Left renal cortex interstitium (tissue), 4 donors: Measurements from ENCODE around the gene RNF114. TPM values are rescaled to one million over a fixed set of nuclear protein-coding genes. Genes with fewer than 3 reads are reported as not detected.

Experiments used
- polyA plus RNA-seq, 4 donors: library from polyadenylated mRNA; unstranded; fragments of 120-200 nt; gene quantifications; one replicate each; pipeline ENCODE4 v1.2.1, GENCODE V29; 2013; ENCODE audit not compliant: insufficient read length in 4 of 4

RNF114 gene
- polyA plus RNA-seq, 4 donors = 61.8 to 82.3 (median 73.8) TPM

Other genes starting within 250 kb of the RNF114 start
- 10 to 100 TPM; 43.9 to 49.4 (median 47.7) TPM for gene B4GALT5, start 222.5 kb upstream of the RNF114 start, polyA plus RNA-seq
- 10 to 100 TPM in 2 of 4 donors, 1 to 10 TPM in 2; 7.5 to 12.0 (median 9.8) TPM for gene SLC9A8, start 123.6 kb upstream of the RNF114 start, polyA plus RNA-seq
- 10 to 100 TPM in 2 of 4 donors, 1 to 10 TPM in 2; 8.8 to 12.1 (median 10.8) TPM for gene SPATA2, start 20.9 kb upstream of the RNF114 start, polyA plus RNA-seq
- 10 to 100 TPM in 3 of 4 donors, 1 to 10 TPM in 1; 7.9 to 18.5 (median 13.9) TPM for gene SNAI1, start 46.6 kb downstream of the RNF114 start, polyA plus RNA-seq
- 100 to 1,000 TPM; 131 to 172 (median 150) TPM for gene UBE2V1, start 176.8 kb downstream of the RNF114 start, polyA plus RNA-seq
- gene PEDS1, start 217.3 kb downstream of the RNF114 start, polyA plus RNA-seq = 10 to 100 TPM; 23.9 to 30.8 (median 26.9) TPM